ENCODE data around the gene LRP5. TPM values are rescaled to one million over a fixed set of nuclear protein-coding genes. Genes with fewer than 3 reads are reported as not detected.

The LRP5 gene
- total and polyA plus RNA-seq, 2 donors, result 10.1 to 22.1 TPM

DNA sequence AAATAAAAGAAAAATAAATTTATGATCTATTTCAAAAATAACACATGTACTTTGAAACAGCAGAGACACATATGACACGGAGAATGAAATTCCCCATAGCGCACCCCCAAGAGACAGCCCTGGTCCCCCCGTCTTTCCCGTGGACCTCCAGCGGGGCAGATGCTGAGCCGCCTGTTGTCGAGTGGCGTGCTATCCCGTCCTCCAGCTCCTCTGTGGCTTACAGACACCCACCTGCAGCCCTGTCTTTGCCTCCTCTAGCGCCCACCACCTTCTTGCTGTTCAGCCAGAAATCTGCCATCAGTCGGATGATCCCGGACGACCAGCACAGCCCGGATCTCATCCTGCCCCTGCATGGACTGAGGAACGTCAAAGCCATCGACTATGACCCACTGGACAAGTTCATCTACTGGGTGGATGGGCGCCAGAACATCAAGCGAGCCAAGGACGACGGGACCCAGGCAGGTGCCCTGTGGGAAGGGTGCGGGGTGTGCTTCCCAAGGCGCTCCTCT is 103.7 kb downstream of the LRP5 start:
- Histone ChIP-seq H3K27me3 (ENCODE audit: control insufficient read depth in 2 of 2, insufficient read depth in 1 of 2, low read length in 1 of 2) (no peaks in the 10 kb centered on the region), H3K4me3 (ENCODE audit: low read length in 2 of 2) (no peak overlapping the region), H3K36me3 (ENCODE audit: control insufficient read depth in 2 of 2, insufficient read depth in 2 of 2, low read length in 1 of 2) (peaks cover 64 to 68% of the 10 kb centered on the region in 2 donors), H3K27ac (ENCODE audit: low read depth in 1 of 2, low read length in 1 of 2) (no peak overlapping the region), H3K4me1 (ENCODE audit: control insufficient read depth in 2 of 2, insufficient read depth in 2 of 2, low read length in 2 of 2) (peaks cover 11 to 14% of the 10 kb centered on the region in 2 donors), H3K9me3 (ENCODE audit: control insufficient read depth in 2 of 2, insufficient read depth in 1 of 2, low read length in 1 of 2) (no peaks in the 10 kb centered on the region)
- DNase-seq (ENCODE audit: low read depth in 6 of 9, low spot score in 9 of 9), result no peak
- 98% methylated on average over 22 of the region's 22 CpGs for WGBS

DNA sequence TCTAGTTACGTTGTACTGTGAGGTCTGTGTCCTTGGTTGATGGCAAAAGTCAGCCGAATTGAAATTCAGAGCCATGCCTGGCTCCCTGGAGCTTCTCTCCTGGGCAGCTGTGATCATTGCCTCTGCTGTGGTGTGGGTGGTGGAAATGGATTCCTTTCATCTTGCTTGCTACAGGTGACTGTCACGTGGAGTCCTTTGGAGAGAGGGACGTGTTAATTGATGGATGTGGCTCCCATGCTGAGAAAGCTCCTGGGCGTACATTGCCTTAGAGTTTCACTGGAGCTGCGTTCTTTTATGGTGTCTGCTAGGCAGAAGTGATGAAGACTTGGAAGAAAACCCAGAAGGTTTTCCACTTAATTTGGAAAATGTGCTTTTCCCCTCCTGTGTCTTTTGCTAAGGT is 106.3 kb downstream of the LRP5 start:
- Histone ChIP-seq H3K27me3 (ENCODE audit: control insufficient read depth in 2 of 2, insufficient read depth in 1 of 2, low read length in 1 of 2) (no peaks in the 10 kb centered on the region), H3K4me1 (ENCODE audit: control insufficient read depth in 2 of 2, insufficient read depth in 2 of 2, low read length in 2 of 2) (peaks cover 11 to 14% of the 10 kb centered on the region in 2 donors), H3K9me3 (ENCODE audit: control insufficient read depth in 2 of 2, insufficient read depth in 1 of 2, low read length in 1 of 2) (no peaks in the 10 kb centered on the region), H3K4me3 (ENCODE audit: low read length in 2 of 2) (no peak overlapping the region), H3K27ac (ENCODE audit: low read depth in 1 of 2, low read length in 1 of 2) (no peak overlapping the region), H3K36me3 (ENCODE audit: control insufficient read depth in 2 of 2, insufficient read depth in 2 of 2, low read length in 1 of 2) (peaks cover 44 to 58% of the 10 kb centered on the region in 2 donors)
- DNase-seq (ENCODE audit: low read depth in 6 of 9, low spot score in 9 of 9), result no peak
- 97% methylated on average over 6 of the region's 6 CpGs for WGBS

DNA sequence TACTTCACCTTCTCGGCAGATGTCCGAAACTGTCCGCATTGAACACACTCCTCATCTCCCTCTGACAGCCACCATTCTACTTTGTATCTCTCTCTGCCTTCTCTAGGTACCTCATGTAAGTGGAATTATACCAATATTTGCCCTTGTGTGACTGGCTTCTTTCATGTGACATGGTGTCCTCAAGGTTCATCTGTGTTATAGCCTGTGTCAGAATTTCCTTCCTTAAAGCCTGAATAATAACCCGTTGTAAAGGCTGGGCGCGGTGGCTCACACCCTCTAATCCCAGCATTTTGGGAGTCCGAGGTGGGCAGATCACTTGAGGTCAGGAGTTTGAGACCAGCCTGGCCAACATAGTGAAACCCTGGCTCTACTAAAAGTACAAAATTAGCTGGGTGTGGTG is 107.8 kb downstream of the LRP5 start:
- no peaks in the 10 kb centered on the region for H3K27me3 ChIP-seq (ENCODE audit: control insufficient read depth in 2 of 2, insufficient read depth in 1 of 2, low read length in 1 of 2)
- H3K36me3 ChIP-seq (ENCODE audit: control insufficient read depth in 2 of 2, insufficient read depth in 2 of 2, low read length in 1 of 2), result peaks cover 42 to 55% of the 10 kb centered on the region in 2 donors
- H3K4me3 ChIP-seq (ENCODE audit: low read length in 2 of 2), result no peak overlapping the region
- no peak overlapping the region for H3K27ac ChIP-seq (ENCODE audit: low read depth in 1 of 2, low read length in 1 of 2)
- no peaks in the 10 kb centered on the region for H3K9me3 ChIP-seq (ENCODE audit: control insufficient read depth in 2 of 2, insufficient read depth in 1 of 2, low read length in 1 of 2)
- 99% methylated on average over 7 of the region's 7 CpGs for WGBS
- no peaks in the 10 kb centered on the region for H3K4me1 ChIP-seq (ENCODE audit: control insufficient read depth in 2 of 2, insufficient read depth in 2 of 2, low read length in 2 of 2)
- no peak for DNase-seq (ENCODE audit: low read depth in 6 of 9, low spot score in 9 of 9)

DNA sequence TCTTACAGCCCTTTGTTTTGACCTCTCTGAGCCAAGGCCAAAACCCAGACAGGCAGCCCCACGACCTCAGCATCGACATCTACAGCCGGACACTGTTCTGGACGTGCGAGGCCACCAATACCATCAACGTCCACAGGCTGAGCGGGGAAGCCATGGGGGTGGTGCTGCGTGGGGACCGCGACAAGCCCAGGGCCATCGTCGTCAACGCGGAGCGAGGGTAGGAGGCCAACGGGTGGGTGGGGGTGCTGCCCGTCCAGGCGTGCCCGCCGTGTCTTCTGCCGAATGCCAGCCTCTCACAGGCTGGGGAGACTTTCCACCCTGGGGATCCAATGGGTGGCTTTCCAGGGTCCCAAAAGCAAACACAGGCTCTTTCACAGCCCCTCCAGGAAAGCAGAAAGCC is 111.1 kb downstream of the LRP5 start:
- peaks cover 0 to 6% of the 10 kb centered on the region in 2 donors for H3K9me3 ChIP-seq (ENCODE audit: control insufficient read depth in 2 of 2, insufficient read depth in 1 of 2, low read length in 1 of 2)
- H3K4me3 ChIP-seq (ENCODE audit: low read length in 2 of 2), result no peak overlapping the region
- no peak overlapping the region for H3K27ac ChIP-seq (ENCODE audit: low read depth in 1 of 2, low read length in 1 of 2)
- WGBS, result 98% methylated on average over 21 of the region's 21 CpGs
- H3K27me3 ChIP-seq (ENCODE audit: control insufficient read depth in 2 of 2, insufficient read depth in 1 of 2, low read length in 1 of 2), result no peaks in the 10 kb centered on the region
- H3K36me3 ChIP-seq (ENCODE audit: control insufficient read depth in 2 of 2, insufficient read depth in 2 of 2, low read length in 1 of 2), result peaks cover 43 to 68% of the 10 kb centered on the region in 2 donors
- no peaks in the 10 kb centered on the region for H3K4me1 ChIP-seq (ENCODE audit: control insufficient read depth in 2 of 2, insufficient read depth in 2 of 2, low read length in 2 of 2)
- no peak for DNase-seq (ENCODE audit: low read depth in 6 of 9, low spot score in 9 of 9)

DNA sequence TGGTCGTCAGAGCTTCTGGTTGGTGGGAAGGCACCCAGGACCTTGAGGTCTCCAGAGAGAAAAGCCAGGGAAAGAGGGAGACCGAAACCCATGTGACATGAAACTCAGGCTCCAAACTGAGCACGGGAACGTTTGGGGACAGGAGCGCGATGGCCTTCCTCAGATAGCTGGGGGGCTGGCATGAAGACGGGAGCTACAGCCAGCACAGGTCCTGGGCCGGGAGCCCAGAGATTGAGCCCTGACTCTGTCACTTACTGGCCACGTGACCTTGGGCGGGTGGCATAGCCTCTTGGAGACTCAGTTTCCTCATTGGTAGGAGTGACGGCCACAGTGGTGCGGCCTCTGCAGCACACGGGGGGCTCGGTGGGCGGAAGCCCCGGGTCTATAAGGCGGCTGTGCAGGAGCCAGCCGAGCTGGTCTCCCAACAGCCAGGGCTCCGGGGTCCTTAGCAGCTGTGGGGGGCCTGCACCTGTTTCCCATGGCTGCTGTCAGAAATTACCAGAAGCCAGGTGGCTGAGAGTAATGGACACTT is 111.8 kb downstream of the LRP5 start:
- H3K4me1 ChIP-seq (ENCODE audit: control insufficient read depth in 2 of 2, insufficient read depth in 2 of 2, low read length in 2 of 2), result no peaks in the 10 kb centered on the region
- H3K9me3 ChIP-seq (ENCODE audit: control insufficient read depth in 2 of 2, insufficient read depth in 1 of 2, low read length in 1 of 2), result peaks cover 0 to 9% of the 10 kb centered on the region in 2 donors
- H3K36me3 ChIP-seq (ENCODE audit: control insufficient read depth in 2 of 2, insufficient read depth in 2 of 2, low read length in 1 of 2), result peaks cover 44 to 62% of the 10 kb centered on the region in 2 donors
- H3K27ac ChIP-seq (ENCODE audit: low read depth in 1 of 2, low read length in 1 of 2), result no peak overlapping the region
- no peak for DNase-seq (ENCODE audit: low read depth in 6 of 9, low spot score in 9 of 9)
- no peaks in the 10 kb centered on the region for H3K27me3 ChIP-seq (ENCODE audit: control insufficient read depth in 2 of 2, insufficient read depth in 1 of 2, low read length in 1 of 2)
- WGBS, result 95% methylated on average over 19 of the region's 19 CpGs
- H3K4me3 ChIP-seq (ENCODE audit: low read length in 2 of 2), result no peak overlapping the region

DNA sequence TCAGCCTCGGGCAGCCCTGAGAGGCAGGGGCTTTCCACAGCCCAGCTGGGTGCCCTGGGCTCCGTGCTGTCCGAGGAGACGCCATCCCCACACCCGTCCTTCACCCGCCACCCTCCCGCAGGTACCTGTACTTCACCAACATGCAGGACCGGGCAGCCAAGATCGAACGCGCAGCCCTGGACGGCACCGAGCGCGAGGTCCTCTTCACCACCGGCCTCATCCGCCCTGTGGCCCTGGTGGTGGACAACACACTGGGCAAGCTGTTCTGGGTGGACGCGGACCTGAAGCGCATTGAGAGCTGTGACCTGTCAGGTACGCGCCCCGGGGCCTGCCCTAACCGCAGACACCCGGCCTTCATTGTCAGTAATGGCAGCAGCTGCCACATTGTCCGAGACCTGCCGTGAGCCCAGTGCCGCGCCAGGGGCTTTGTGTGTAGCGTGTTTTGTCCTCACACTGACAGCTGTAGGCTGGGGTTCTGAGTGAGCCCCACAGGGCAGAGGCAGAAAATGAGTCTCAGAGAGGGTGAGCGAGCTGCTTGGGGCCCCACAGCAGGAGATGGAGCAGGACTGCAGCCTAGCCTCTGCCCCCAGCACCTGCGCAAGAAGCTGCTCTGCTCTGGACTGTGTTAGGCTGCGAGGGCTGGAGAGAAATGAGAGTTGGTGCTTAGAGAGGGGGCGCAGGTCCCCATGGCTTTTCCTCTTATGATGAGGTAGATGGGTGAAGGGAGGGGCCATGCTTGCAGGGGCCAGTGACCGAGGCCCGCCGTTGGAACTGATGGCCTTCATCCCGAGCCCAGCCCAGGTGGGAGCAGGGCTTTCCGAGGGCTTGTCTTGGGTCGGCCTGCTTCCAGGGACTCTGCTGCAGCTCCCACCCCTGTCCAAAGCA is 112.8 kb downstream of the LRP5 start:
- H3K27me3 ChIP-seq (ENCODE audit: control insufficient read depth in 2 of 2, insufficient read depth in 1 of 2, low read length in 1 of 2), result no peaks in the 10 kb centered on the region
- H3K4me1 ChIP-seq (ENCODE audit: control insufficient read depth in 2 of 2, insufficient read depth in 2 of 2, low read length in 2 of 2), result no peaks in the 10 kb centered on the region
- no peak for DNase-seq (ENCODE audit: low read depth in 6 of 9, low spot score in 9 of 9)
- 96% methylated on average over 40 of the region's 40 CpGs for WGBS
- no peak overlapping the region for H3K4me3 ChIP-seq (ENCODE audit: low read length in 2 of 2)
- peaks cover 48 to 64% of the 10 kb centered on the region in 2 donors for H3K36me3 ChIP-seq (ENCODE audit: control insufficient read depth in 2 of 2, insufficient read depth in 2 of 2, low read length in 1 of 2)
- peaks cover 5 to 15% of the 10 kb centered on the region in 2 donors for H3K9me3 ChIP-seq (ENCODE audit: control insufficient read depth in 2 of 2, insufficient read depth in 1 of 2, low read length in 1 of 2)
- H3K27ac ChIP-seq (ENCODE audit: low read depth in 1 of 2, low read length in 1 of 2), result no peak overlapping the region

DNA sequence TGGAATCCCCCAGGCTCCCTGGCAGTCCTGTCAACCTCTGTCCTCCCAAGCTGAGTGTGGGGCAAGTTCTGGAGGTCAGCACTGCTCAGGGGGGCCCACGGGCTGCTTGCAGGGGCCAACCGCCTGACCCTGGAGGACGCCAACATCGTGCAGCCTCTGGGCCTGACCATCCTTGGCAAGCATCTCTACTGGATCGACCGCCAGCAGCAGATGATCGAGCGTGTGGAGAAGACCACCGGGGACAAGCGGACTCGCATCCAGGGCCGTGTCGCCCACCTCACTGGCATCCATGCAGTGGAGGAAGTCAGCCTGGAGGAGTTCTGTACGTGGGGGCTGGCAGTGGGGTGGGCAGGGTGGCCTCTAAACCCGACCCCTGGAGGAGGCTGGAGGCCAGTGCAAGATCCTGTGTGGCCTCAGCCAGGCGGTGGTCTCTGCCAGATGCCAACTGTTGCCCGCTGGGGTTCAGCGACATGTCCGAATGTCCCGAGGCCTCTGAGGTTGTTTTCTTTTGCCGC is 113.5 kb downstream of the LRP5 start:
- 98% methylated on average over 21 of the region's 21 CpGs for WGBS
- Histone ChIP-seq H3K4me3 (ENCODE audit: low read length in 2 of 2) (no peak overlapping the region), H3K27me3 (ENCODE audit: control insufficient read depth in 2 of 2, insufficient read depth in 1 of 2, low read length in 1 of 2) (no peaks in the 10 kb centered on the region), H3K27ac (ENCODE audit: low read depth in 1 of 2, low read length in 1 of 2) (no peak overlapping the region), H3K4me1 (ENCODE audit: control insufficient read depth in 2 of 2, insufficient read depth in 2 of 2, low read length in 2 of 2) (no peaks in the 10 kb centered on the region), H3K36me3 (ENCODE audit: control insufficient read depth in 2 of 2, insufficient read depth in 2 of 2, low read length in 1 of 2) (peaks cover 54 to 60% of the 10 kb centered on the region in 2 donors), H3K9me3 (ENCODE audit: control insufficient read depth in 2 of 2, insufficient read depth in 1 of 2, low read length in 1 of 2) (peaks cover 5 to 15% of the 10 kb centered on the region in 2 donors)
- DNase-seq (ENCODE audit: low read depth in 6 of 9, low spot score in 9 of 9), result no peak

DNA sequence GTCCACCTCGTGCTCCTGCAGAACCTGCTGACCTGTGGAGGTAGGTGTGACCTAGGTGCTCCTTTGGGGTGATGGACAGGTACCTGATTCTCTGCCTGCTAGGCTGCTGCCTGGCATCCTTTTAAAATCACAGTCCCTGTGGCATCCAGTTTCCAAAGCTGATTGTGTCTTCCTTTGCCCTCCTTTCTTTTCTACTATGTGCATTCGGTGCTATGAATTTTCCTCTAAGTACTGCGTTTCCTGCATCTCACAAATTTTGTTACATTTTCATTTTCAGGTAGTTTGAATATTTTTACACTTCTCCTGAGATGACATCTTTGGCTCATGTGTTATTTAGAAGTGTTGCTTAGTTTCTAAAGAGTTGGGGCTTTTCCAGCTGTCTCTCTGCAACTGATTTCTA is 117.3 kb downstream of the LRP5 start:
- 98% methylated on average over 3 of the region's 3 CpGs for WGBS
- H3K4me1 ChIP-seq (ENCODE audit: control insufficient read depth in 2 of 2, insufficient read depth in 2 of 2, low read length in 2 of 2), result peaks cover 0 to 4% of the 10 kb centered on the region in 2 donors
- peaks cover 5 to 15% of the 10 kb centered on the region in 2 donors for H3K9me3 ChIP-seq (ENCODE audit: control insufficient read depth in 2 of 2, insufficient read depth in 1 of 2, low read length in 1 of 2)
- H3K36me3 ChIP-seq (ENCODE audit: control insufficient read depth in 2 of 2, insufficient read depth in 2 of 2, low read length in 1 of 2), result peaks cover 47 to 61% of the 10 kb centered on the region in 2 donors
- no peak overlapping the region for H3K4me3 ChIP-seq (ENCODE audit: low read length in 2 of 2)
- H3K27ac ChIP-seq (ENCODE audit: low read depth in 1 of 2, low read length in 1 of 2), result no peak overlapping the region
- no peaks in the 10 kb centered on the region for H3K27me3 ChIP-seq (ENCODE audit: control insufficient read depth in 2 of 2, insufficient read depth in 1 of 2, low read length in 1 of 2)
- DNase-seq (ENCODE audit: low read depth in 6 of 9, low spot score in 9 of 9), result no peak

DNA sequence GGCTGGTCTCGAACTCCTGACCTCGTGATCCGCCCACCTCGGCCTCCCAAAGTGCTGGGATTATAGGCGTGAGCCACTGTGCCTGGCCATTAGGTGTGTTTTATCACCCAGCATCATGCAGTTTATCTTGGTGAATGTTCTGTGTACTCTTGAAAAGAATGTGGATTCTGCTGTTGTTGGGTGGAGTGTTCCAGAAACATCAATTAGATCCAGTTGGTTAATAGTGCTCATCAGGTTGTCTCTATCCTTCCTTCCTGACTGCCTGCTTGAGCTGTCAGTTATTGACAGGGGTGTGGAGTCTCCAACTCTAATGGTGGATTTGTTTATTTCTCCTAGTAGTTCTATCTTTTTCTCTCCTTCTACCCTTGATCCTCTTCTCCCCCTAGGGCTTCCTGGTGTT is 118.0 kb downstream of the LRP5 start:
- WGBS, result 95% methylated on average over 5 of the region's 5 CpGs
- peaks cover 47 to 61% of the 10 kb centered on the region in 2 donors for H3K36me3 ChIP-seq (ENCODE audit: control insufficient read depth in 2 of 2, insufficient read depth in 2 of 2, low read length in 1 of 2)

More for the DNA sequence above, 118.0 kb downstream of the LRP5 start:
- Histone ChIP-seq H3K4me1 (ENCODE audit: control insufficient read depth in 2 of 2, insufficient read depth in 2 of 2, low read length in 2 of 2) (peaks cover 0 to 4% of the 10 kb centered on the region in 2 donors), H3K27ac (ENCODE audit: low read depth in 1 of 2, low read length in 1 of 2) (no peak overlapping the region), H3K9me3 (ENCODE audit: control insufficient read depth in 2 of 2, insufficient read depth in 1 of 2, low read length in 1 of 2) (peaks cover 5 to 15% of the 10 kb centered on the region in 2 donors), H3K27me3 (ENCODE audit: control insufficient read depth in 2 of 2, insufficient read depth in 1 of 2, low read length in 1 of 2) (no peaks in the 10 kb centered on the region), H3K4me3 (ENCODE audit: low read length in 2 of 2) (no peak overlapping the region)
- no peak for DNase-seq (ENCODE audit: low read depth in 6 of 9, low spot score in 9 of 9)
